HG03558 (cell line): ENCODE data around the gene THADA.
"Not testable (repeated sequence)": the region's sequence is repeated elsewhere in the genome, so short reads cannot be mapped to it uniquely, and the experiment has no call there.

Experiments used
- ATAC-seq: cut with Tn5 transposase; IDR thresholded peaks from one replicate; pipeline ENCODE4 v1.9.1; 2021; ENCODE audit warnings: moderate number of reproducible peaks; ENCODE audit not compliant: unreplicated experiment; ENCODE audit errors: extremely low read depth

THADA gene

GRCh38 chr2:43317680-43318079, 278.2 kb downstream of the THADA start:
- ATAC-seq = no peak

- no peak for ATAC-seq
These were observed 278.6 kb downstream of the THADA start for GRCh38 chr2:43317194-43317593.

- ATAC-seq = no peak
These were observed 280.4 kb downstream of the THADA start for GRCh38 chr2:43315482-43315881.

- no peak for ATAC-seq
These were observed 281.4 kb downstream of the THADA start for GRCh38 chr2:43314299-43314927.

GRCh38 chr2:43313642-43314017, 282.2 kb downstream of the THADA start:
- no peak for ATAC-seq

GRCh38 chr2:43312755-43313641, 282.8 kb downstream of the THADA start:
- no peak for ATAC-seq

- no peak for ATAC-seq
These were observed 284.6 kb downstream of the THADA start for GRCh38 chr2:43311276-43311675.

- ATAC-seq = no peak
These were observed 285.9 kb downstream of the THADA start for GRCh38 chr2:43309935-43310334.

GRCh38 chr2:43307973-43308372, 287.9 kb downstream of the THADA start:
- no peak for ATAC-seq

- ATAC-seq = no peak
These were observed 288.8 kb downstream of the THADA start for GRCh38 chr2:43307046-43307445.

- ATAC-seq = no peak
These were observed 289.6 kb downstream of the THADA start for GRCh38 chr2:43306197-43306596.

- ATAC-seq = no peak
These were observed 290.3 kb downstream of the THADA start for GRCh38 chr2:43305517-43305916.

GRCh38 chr2:43305012-43305411, 290.8 kb downstream of the THADA start:
- no peak for ATAC-seq

GRCh38 chr2:43303889-43304288, 291.9 kb downstream of the THADA start:
- no peak for ATAC-seq

- ATAC-seq = no peak
These were observed 292.8 kb downstream of the THADA start for GRCh38 chr2:43302961-43303494.

- ATAC-seq = no peak
These were observed 293.5 kb downstream of the THADA start for GRCh38 chr2:43302182-43302960.

GRCh38 chr2:43300781-43301583, 294.9 kb downstream of the THADA start:
- no peak for ATAC-seq

GRCh38 chr2:43300222-43300621, 295.6 kb downstream of the THADA start:
- ATAC-seq = no peak

GRCh38 chr2:43298500-43298899, 297.3 kb downstream of the THADA start:
- ATAC-seq = no peak

- ATAC-seq = not testable (repeated sequence)
These were observed 298.1 kb downstream of the THADA start for GRCh38 chr2:43297740-43298139.
